Activated gamma-delta T cell treated with anti-CD3 and anti-CD28 coated beads, Interleukin-2, amount 50 U/mL, for 16 hours (primary cell): Measurements from ENCODE around the gene MTCH1.
A peak's percentile ranks its signal among the peaks of the same experiment; 100 is the strongest.
"Not testable (repeated sequence)": the region's sequence is repeated elsewhere in the genome, so short reads cannot be mapped to it uniquely, and the experiment has no call there.

Experiments
- DNase-seq: peaks from one replicate; pipeline ENCODE4 v3.0.0-alpha.2; 2020; ENCODE audit warnings: low read depth

Gene MTCH1

GRCh38 chr6:36997811-36998722 is 12.1 kb upstream of the MTCH1 start:
- DNase-seq, result no peak

GRCh38 chr6:36990401-36990800 is 4.4 kb upstream of the MTCH1 start:
- DNase-seq, result not testable (repeated sequence)

DNA sequence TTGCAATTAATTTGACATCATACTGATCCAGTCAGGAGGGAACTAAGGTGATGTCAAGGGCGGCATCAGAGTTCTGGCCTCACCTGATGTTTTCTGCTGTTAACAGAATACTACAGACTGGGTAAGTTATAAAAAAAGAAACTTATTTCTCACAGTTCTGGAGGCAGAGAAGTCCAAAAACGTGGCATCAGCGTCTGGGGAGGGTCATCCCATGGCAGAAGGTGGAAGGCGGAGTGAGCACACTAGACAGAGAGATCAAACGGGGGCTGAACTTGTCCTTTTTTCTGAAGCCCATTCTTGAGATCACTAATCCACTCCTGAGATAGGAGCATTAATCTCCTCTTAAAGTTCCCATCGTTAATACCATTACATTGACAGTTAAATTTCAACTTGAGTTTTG is 3.3 kb upstream of the MTCH1 start:
- DNase-seq, result no peak

GRCh38 chr6:36986704-36987047 is 680 bp upstream of the MTCH1 start:
- DNase-seq, result no peak

DNA sequence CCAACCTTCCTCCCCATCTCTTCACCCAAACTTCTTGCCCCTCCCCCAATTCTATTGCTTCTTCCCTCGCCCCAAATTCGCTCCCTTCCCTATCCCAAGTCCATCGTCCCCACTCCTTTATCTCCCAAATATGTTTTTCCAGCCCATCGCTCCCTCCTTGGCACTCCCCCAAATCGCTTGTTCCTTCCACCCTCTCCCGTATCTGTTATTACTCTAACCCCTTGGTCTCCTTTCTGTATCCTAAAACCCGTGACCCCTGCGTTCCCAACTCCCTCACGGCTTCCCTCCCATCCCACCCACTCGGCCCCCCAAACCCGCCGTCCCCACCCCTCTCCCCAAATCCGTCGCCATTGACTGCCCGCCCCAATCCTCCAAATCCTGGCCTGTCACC is 584 bp downstream of the MTCH1 start:
- no peak for DNase-seq

DNA sequence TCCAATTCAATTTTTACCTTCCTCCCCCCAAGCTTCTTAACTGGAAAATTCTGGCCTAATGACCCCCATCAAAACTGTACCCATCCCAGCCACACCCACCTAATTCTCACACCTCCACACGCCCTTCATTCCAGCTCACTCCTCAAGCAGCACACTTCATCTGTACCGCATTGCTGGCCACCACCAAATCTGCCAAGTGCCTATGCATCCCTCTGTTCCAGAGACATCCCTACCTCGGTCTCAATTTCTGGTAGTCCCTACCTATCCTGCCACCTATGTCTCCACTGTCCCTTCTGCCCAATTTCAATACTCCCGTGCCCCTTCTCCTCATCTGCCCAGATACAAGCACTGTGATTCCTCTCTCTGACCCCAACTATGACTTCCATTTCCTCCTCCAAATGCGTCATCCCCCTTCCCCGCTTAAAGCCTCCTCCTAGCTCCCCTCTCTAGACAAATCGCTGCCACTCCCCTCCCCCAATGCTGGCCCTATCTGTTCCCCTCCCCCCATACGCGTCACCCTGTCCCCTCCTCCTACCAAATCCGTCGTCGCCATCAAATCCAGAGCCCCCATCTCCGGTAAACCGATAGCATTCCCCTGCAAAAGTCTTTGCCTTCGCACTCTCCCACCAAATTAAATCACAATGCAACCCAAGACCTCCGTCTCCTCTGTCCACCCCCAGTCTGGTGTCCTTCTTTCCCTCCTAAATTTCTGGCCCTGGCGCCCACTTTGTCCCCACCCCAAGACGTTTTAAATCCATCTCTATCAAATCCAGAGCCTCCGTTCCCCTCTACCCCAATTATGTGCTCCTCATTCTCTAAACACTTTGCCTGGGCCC is 1.2 kb downstream of the MTCH1 start:
- DNase-seq, result peak; percentile 28

GRCh38 chr6:36983538-36983937 is 2.5 kb downstream of the MTCH1 start:
- DNase-seq, result no peak

GRCh38 chr6:36980876-36981619 is 4.9 kb downstream of the MTCH1 start:
- DNase-seq, result no peak

GRCh38 chr6:36980129-36980528 is 5.9 kb downstream of the MTCH1 start:
- no peak for DNase-seq

DNA sequence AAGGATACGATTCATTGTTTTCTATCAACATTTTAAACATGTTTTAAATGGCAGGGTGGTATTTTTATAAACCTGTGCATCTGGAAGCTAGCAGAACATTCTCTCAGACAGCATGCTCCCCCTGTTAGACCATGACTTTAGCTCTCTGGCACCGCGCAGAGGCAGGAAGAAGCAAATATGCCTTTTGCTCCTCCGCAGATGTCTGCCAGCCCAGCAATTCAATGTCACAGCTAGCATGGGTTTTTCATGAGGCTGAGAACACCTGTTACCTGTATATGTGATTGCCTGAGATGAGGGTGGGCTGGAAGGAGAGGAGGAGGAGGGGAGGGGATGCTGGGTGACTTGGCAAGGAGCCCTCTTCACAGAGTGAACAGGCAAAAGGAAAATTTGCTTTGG is 6.7 kb downstream of the MTCH1 start:
- no peak for DNase-seq

GRCh38 chr6:36978421-36979346 is 7.3 kb downstream of the MTCH1 start:
- DNase-seq, result no peak

GRCh38 chr6:36977470-36977941 is 8.5 kb downstream of the MTCH1 start:
- DNase-seq, result no peak

GRCh38 chr6:36976931-36977330 is 9.1 kb downstream of the MTCH1 start:
- no peak for DNase-seq

DNA sequence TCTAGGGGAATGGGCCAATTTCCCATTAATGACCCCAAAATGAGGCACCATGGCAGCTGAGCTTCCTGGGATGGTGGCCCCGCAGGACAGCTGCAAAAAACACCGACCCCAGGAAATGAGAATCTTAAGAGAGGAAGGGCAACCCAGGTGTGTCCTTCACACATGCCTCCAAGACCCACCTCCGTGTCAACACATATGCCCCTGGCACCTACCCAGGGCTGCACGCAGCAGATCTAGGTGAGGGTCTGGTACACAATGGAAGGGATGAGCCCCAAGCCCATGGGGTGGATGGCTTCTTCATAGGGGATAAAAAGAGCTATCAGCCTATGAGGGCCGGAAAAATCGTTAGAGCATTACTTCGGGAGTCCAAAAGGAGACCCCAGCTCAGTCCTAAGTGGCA is 9.5 kb downstream of the MTCH1 start:
- no peak for DNase-seq

- no peak for DNase-seq
Observed at GRCh38 chr6:36976007-36976264, 10.1 kb downstream of the MTCH1 start.

DNA sequence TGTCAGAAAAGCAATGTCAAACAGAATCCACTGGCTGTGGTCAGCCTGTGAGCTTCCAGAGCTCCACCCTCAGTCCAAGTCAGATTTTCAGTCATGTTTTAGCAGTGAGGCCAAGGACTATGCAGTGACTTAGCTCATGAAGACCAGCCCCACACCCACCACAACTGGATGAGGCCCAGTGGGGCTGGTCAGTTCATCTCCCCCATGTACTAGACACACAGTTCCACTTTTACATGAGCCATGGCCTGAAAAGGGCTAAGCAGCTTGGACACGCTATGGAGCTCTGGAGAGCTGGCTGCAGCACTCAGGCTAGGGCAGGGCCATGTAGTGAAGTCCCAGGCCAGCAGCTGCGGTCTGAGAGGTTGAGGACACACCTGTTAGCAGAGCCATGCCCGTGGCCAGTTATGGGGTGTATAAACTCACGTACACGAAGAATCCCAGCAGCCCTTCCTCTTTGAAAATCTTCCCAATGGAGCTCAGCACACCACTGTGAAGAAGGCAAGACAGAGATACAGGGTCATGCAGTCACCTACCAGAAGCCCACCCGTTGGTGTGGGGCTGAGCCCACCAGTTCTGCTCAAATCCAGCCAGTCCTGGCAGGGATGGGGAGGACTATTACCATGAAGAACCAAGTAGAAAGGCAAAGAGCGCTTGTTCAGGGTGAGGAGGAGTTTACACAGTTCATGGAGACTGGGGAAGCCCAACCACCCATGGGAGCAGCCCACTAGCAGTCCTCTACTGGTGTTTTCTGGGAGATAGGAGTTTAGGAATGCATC is 10.6 kb downstream of the MTCH1 start:
- DNase-seq, result no peak

DNA sequence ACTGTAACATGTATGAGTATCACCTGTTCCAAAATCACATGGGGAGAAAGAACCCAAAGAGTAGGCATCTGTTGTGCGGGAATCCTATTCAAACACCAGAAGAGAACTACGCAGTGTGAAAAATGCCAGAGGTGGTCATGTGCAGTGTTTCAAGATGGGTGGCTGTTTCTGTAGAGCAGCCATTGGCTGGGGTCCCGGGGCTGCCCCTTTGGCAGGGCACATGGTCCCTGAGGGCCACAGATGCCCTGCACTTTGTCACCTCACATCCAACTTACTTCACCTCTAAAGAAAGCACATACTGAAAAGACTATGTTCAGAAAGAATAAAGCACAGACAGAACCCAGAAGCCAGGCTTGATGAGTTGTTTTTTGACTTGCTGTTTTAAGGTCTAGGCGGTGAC is 12.3 kb downstream of the MTCH1 start:
- DNase-seq, result no peak

DNA sequence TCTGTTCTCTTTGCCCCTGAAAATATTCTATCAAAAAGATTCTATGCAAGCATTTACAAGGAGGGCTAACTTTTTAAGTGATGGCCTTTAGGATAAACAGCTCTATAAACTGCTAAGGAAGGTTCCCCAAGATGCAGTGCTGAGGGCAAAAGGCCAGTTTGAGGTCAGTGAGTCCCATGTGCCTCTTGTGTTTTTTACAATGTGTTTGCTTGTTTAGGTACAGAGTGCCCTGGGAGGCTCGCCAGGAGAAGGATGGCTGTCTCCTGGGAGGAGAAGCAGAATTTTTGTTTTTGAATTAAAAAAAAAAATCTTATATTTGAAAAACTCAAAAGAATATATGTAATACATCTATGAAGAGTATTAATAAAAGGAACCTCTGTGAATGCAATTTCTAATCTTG is 12.8 kb downstream of the MTCH1 start:
- no peak for DNase-seq

DNA sequence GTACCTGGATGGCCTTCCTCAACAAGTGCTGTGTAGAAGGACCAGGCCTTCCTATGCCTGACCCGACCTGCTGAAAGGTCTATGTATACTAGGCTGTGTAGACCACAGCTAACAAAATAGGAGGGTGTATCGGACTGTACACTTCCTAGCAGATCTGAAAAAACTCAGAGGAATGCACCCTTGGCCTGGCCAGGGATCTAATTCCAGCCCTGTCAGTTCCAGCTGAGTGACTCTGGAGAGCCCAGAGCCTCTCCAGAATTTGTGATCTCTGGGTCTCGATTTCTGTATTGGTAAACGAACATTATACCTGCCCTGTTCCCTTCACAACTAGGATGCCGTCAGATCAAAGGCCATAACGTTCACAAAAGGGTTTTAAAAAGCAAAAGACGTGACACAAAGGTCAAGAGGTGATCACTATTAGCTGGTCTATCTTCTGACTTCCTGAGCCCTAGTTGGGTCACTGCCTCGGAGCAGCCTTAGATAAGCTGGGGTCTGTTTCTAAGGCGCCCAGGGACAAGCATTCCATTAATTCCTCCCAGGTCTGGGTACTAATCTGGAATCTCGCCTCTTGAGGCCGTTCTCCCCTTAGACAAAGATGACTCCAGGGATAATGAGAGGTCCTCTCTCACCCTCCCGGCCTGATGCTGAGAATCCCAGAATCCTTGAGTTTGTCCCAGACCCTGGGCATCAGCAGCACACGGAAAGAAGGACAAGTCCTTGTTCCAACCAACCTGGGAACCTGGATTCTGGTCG is 13.9 kb downstream of the MTCH1 start:
- DNase-seq, result no peak
